IMR-90 (cell line): Measurements from ENCODE around the gene PSMG3.

Experiments used
- BHLHE40 ChIP-seq: fragments of 150-350 bp; IDR thresholded peaks from 2 replicates; pipeline ENCODE4 v1.6.1; 2016; ENCODE audit warnings: mild to moderate bottlenecking, low read depth, low read length
- CEBPB ChIP-seq: IDR thresholded peaks from 2 replicates; pipeline ENCODE4 v1.6.1; 2012; ENCODE audit warnings: low read depth, low read length, improper control_type of control experiment
- FOS ChIP-seq: fragments of 150-350 bp; IDR thresholded peaks from 2 replicates; pipeline ENCODE4 v1.6.1; 2016; ENCODE audit warnings: low read depth, low read length
- MAZ ChIP-seq: IDR thresholded peaks from 2 replicates; pipeline ENCODE4 v1.6.1; 2012; ENCODE audit warnings: low read depth, mild to moderate bottlenecking, low read length, improper control_type of control experiment, moderate library complexity, borderline replicate concordance
- POLR2A ChIP-seq: IDR thresholded peaks from 2 replicates; pipeline ENCODE4 v1.6.1; 2012; ENCODE audit warnings: mild to moderate bottlenecking, low read depth, low read length
- RAD21 ChIP-seq: IDR thresholded peaks from 2 replicates; pipeline ENCODE4 v1.6.1; 2012; ENCODE audit warnings: low read length, improper control_type of control experiment
- RCOR1 ChIP-seq: IDR thresholded peaks from 2 replicates; pipeline ENCODE4 v1.6.1; 2012; ENCODE audit warnings: mild to moderate bottlenecking, low read length, improper control_type of control experiment; ENCODE audit not compliant: insufficient replicate concordance
- TF ChIP-seq, protein P1 (sequence below): conservative IDR thresholded peaks from 2 replicates; pipeline ENCODE4 v1.5.1; 2012; ENCODE audit warnings: mild to moderate bottlenecking, low read depth, low read length, improper control_type of control experiment
- TF ChIP-seq, protein P2 (sequence below): fragments of 150-350 bp; IDR thresholded peaks from 2 replicates; pipeline ENCODE4 v1.6.1; 2016; ENCODE audit warnings: low read depth, mild to moderate bottlenecking, low read length, moderate library complexity, borderline replicate concordance

DNA sequence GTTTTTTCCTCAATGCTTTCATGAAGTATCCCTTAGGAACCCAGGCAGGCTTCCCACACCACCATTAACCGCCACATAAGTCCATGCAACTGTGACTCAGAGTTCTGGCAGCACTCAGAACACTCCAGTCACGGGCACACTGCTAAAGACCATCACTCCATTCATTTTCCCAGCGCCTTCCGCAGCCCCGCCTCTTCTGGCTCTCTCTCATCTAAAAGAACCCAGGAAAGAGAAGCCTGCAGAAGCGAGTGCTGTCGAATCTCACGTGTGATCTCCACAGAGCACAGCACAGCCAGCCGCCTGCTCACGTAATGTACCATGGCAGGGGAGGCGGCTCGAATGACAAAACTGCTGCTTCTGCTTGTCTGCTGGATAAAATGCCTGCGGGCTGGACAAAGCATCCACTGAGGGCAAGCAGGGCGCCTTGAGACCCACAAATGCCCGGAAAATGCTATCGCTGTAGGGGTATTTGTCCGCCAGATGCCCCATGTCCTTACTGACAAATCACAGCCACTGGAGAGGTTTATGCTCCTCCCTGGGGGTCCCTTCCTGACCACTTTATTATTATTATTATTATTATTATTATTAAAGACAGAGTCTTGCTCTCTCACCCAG lies 1.8 kb downstream of the PSMG3 start:
- TF ChIP-seq POLR2A = peak; percentile 58; the same call in 1 of the 2 replicates
- TF ChIP-seq CEBPB = no peak
- TF ChIP-seq, protein P1, sequence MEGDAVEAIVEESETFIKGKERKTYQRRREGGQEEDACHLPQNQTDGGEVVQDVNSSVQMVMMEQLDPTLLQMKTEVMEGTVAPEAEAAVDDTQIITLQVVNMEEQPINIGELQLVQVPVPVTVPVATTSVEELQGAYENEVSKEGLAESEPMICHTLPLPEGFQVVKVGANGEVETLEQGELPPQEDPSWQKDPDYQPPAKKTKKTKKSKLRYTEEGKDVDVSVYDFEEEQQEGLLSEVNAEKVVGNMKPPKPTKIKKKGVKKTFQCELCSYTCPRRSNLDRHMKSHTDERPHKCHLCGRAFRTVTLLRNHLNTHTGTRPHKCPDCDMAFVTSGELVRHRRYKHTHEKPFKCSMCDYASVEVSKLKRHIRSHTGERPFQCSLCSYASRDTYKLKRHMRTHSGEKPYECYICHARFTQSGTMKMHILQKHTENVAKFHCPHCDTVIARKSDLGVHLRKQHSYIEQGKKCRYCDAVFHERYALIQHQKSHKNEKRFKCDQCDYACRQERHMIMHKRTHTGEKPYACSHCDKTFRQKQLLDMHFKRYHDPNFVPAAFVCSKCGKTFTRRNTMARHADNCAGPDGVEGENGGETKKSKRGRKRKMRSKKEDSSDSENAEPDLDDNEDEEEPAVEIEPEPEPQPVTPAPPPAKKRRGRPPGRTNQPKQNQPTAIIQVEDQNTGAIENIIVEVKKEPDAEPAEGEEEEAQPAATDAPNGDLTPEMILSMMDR = no peak
- peak; percentile 80 for TF ChIP-seq FOS
- TF ChIP-seq MAZ = 0 out of 2 replicates have a peak, but pooled peaks have one; percentile 14
- no peak for TF ChIP-seq RAD21
- no peak for TF ChIP-seq RCOR1
- TF ChIP-seq BHLHE40 = peak; percentile 95
- TF ChIP-seq, protein P2, sequence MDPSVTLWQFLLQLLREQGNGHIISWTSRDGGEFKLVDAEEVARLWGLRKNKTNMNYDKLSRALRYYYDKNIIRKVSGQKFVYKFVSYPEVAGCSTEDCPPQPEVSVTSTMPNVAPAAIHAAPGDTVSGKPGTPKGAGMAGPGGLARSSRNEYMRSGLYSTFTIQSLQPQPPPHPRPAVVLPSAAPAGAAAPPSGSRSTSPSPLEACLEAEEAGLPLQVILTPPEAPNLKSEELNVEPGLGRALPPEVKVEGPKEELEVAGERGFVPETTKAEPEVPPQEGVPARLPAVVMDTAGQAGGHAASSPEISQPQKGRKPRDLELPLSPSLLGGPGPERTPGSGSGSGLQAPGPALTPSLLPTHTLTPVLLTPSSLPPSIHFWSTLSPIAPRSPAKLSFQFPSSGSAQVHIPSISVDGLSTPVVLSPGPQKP = no peak
